GM23338 (cell line): ENCODE data around the gene PRKCH. TPM values are rescaled to one million over a fixed set of nuclear protein-coding genes. Genes with fewer than 3 reads are reported as not detected.

Source experiments
- ATAC-seq: fragments of 200-7000 bp; cut with Tn5 transposase; 3 replicates; pipeline ENCODE4 v1.9.1; 2020
- DNase-seq: peaks from one replicate; pipeline ENCODE4 v3.0.0-alpha.2; 2015; ENCODE audit warnings: low spot score
- H2AFZ ChIP-seq: fragments of 200-600 bp; sonication (generic); 2 replicates; pipeline ENCODE4 v1.8.0; 2016; ENCODE audit warnings: antibody characterized with exemption, mild to moderate bottlenecking, moderate library complexity
- H3F3A ChIP-seq: fragments of 200-600 bp; sonication (generic); replicated peaks from 2 replicates; pipeline ENCODE4 v1.8.0; 2017; ENCODE audit warnings: antibody characterized with exemption, mixed run types, low read depth
- H3K27ac ChIP-seq: fragments of 200-600 bp; sonication (generic); 2 replicates; pipeline ENCODE4 v1.6.1; 2016; ENCODE audit warnings: low read depth
- H3K27me3 ChIP-seq: fragments of 200-600 bp; sonication (generic); 2 replicates; pipeline ENCODE4 v1.8.0; 2016; ENCODE audit warnings: mild to moderate bottlenecking, mixed run types, moderate library complexity; ENCODE audit not compliant: insufficient read depth
- H3K36me3 ChIP-seq: fragments of 200-600 bp; sonication (generic); 2 replicates; pipeline ENCODE4 v1.8.0; 2016; ENCODE audit warnings: mild to moderate bottlenecking; ENCODE audit not compliant: insufficient read depth
- H3K4me1 ChIP-seq: fragments of 200-600 bp; sonication (generic); 2 replicates; pipeline ENCODE4 v1.8.0; 2016; ENCODE audit warnings: mild to moderate bottlenecking, moderate library complexity; ENCODE audit not compliant: insufficient read depth
- H3K4me2 ChIP-seq: fragments of 200-600 bp; sonication (generic); 2 replicates; pipeline ENCODE4 v1.7.1; 2017; ENCODE audit warnings: mixed run types
- H3K4me3 ChIP-seq: fragments of 200-600 bp; sonication (generic); 2 replicates; pipeline ENCODE4 v1.6.1; 2016; ENCODE audit warnings: mixed run types
- H3K79me2 ChIP-seq: fragments of 200-600 bp; sonication (generic); replicated peaks from 2 replicates; pipeline ENCODE4 v1.8.0; 2017; ENCODE audit warnings: mild to moderate bottlenecking; ENCODE audit not compliant: insufficient read depth
- H3K9me2 ChIP-seq: fragments of 200-600 bp; sonication (generic); 2 replicates; pipeline ENCODE4 v1.8.0; 2017; ENCODE audit not compliant: insufficient read depth
- H4K20me1 ChIP-seq: fragments of 200-600 bp; sonication (generic); replicated peaks from 2 replicates; pipeline ENCODE4 v1.8.0; 2017; ENCODE audit warnings: mild to moderate bottlenecking; ENCODE audit not compliant: insufficient read depth
- H3K27ac Mint-ChIP-seq: 2 replicates; pipeline ENCODE4 v1.8.0; 2020; ENCODE audit warnings: inconsistent platforms, mild to moderate bottlenecking, moderate library complexity, mixed read lengths
- H3K27me3 Mint-ChIP-seq: 3 replicates; pipeline ENCODE4 v1.8.0; 2022; ENCODE audit warnings: low read depth, mild to moderate bottlenecking, moderate library complexity, mixed read lengths, inconsistent platforms; ENCODE audit not compliant: insufficient read depth, poor library complexity
- H3K36me3 Mint-ChIP-seq: 3 replicates; pipeline ENCODE4 v1.8.0; 2021; ENCODE audit warnings: low read depth, mild to moderate bottlenecking, inconsistent platforms, moderate library complexity, mixed read lengths
- H3K4me1 Mint-ChIP-seq: 3 replicates; pipeline ENCODE4 v1.8.0; 2020; ENCODE audit warnings: mild to moderate bottlenecking, inconsistent platforms, mixed read lengths
- H3K4me3 Mint-ChIP-seq: 3 replicates; pipeline ENCODE4 v1.8.0; 2021; ENCODE audit warnings: moderate library complexity, mild to moderate bottlenecking, inconsistent platforms, mixed read lengths
- H3K9me3 Mint-ChIP-seq: 3 replicates; pipeline ENCODE4 v1.8.0; 2020; ENCODE audit warnings: moderate library complexity, mild to moderate bottlenecking, inconsistent platforms, mixed read lengths
- CREB1 ChIP-seq: fragments of 250-450 bp; sonication (Bioruptor Pico); IDR thresholded peaks from 2 replicates; pipeline ENCODE4 v1.5.0; 2020; ENCODE audit warnings: low read depth, mild to moderate bottlenecking, moderate library complexity
- EZH2 ChIP-seq: fragments of 200-600 bp; sonication (generic); IDR thresholded peaks from one replicate; pipeline ENCODE4 v1.8.0; 2017; ENCODE audit warnings: antibody characterized with exemption, mild to moderate bottlenecking, low read depth; ENCODE audit not compliant: unreplicated experiment
- EZH2phosphoT487 ChIP-seq: fragments of 200-600 bp; sonication (generic); IDR thresholded peaks from one replicate; pipeline ENCODE4 v1.8.1; 2018; ENCODE audit warnings: antibody characterized with exemption; ENCODE audit not compliant: unreplicated experiment
- JUNB ChIP-seq: IDR thresholded peaks from one replicate; pipeline ENCODE4 v1.6.1; 2016; ENCODE audit warnings: antibody characterized with exemption; ENCODE audit not compliant: unreplicated experiment
- NANOG ChIP-seq: IDR thresholded peaks from 2 replicates; pipeline ENCODE4 v1.6.1; 2016; ENCODE audit warnings: antibody characterized with exemption, borderline replicate concordance
- POLR2AphosphoS5 ChIP-seq: IDR thresholded peaks from 2 replicates; pipeline ENCODE4 v1.6.1; 2016; ENCODE audit warnings: antibody characterized with exemption, low read depth
- STAT1 ChIP-seq: IDR thresholded peaks from one replicate; pipeline ENCODE4 v1.6.1; 2016; ENCODE audit warnings: antibody characterized with exemption; ENCODE audit not compliant: unreplicated experiment
- ZNF114 ChIP-seq: fragments of 250-450 bp; sonication (Bioruptor Pico); IDR thresholded peaks from 2 replicates; pipeline ENCODE4 v1.5.0; 2020; ENCODE audit warnings: mild to moderate bottlenecking, moderate library complexity
- ZNF331 ChIP-seq: fragments of 250-450 bp; sonication (Bioruptor Pico); IDR thresholded peaks from 2 replicates; pipeline ENCODE4 v1.5.0; 2020; ENCODE audit warnings: low read depth, mild to moderate bottlenecking, moderate library complexity
- polyA plus RNA-seq: library from polyadenylated mRNA; unstranded; fragments of >200 nt; fragmentation: Nextera tagmentation; extraction: Ambion mirVana; gene quantifications from 2 replicates; pipeline ENCODE4 v1.2.1, GENCODE V29; 2016
- total RNA-seq: library from RNA; depleted of rRNA; stranded (reverse); fragments of >200 nt; shearing (Covaris generic); gene quantifications from 2 replicates; pipeline ENCODE4 v1.2.3, GENCODE V29; 2014
- TF ChIP-seq, protein P1 (sequence below): IDR thresholded peaks from one replicate; pipeline ENCODE4 v1.6.1; 2018; ENCODE audit warnings: antibody characterized with exemption; ENCODE audit not compliant: unreplicated experiment
- TF ChIP-seq, protein P2 (sequence below), 2 experiments: fragments of 200-600 bp in 1 of 2; sonication (generic) in 1 of 2; conservative IDR thresholded peaks; 2 replicates each; pipeline versions ENCODE4 v1.5.1 to v1.6.1; 2016 to 2017; ENCODE audit warnings: antibody characterized with exemption in 2 of 2, low read depth in 2 of 2, mild to moderate bottlenecking in 2 of 2, moderate library complexity in 1 of 2

The PRKCH gene
- total and polyA plus RNA-seq, 2 experiments from 2014 or later, result 5.4 to 10.1 TPM

DNA sequence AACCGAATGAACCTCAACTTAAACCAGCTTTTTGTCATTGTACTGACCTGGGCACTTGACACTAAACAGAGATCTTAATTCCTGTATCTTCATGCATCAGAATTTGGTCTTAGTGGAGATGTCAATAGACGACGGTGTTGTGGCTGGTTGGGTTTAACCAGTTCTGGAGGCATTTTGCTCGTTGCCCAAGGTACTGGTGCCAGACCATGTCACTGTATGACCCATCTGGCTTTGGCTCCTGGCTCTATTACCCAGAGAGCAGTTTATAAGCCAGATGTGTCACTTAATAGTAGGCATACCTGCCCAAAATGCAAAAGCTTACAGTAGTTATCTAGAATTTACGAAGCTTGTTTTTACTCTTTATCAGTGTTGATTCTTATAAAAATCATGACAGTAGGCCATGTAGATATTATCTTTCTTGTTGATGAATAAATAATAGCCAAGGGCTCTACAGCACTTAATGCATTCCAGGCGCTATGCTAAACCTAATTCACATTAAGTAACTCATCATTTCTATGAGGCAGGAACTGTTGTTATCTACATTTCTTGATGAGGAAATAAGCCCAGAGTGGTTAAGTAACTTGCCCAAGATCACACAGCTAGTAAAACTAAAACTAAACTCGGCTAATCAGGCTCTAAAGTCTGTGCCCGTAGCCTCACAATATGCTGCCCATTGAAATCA, 194.2 kb downstream of the PRKCH start:
- H3K27ac Mint-ChIP-seq, result no peak overlapping the region

GRCh38 chr14:61516118-61516743, 194.9 kb downstream of the PRKCH start:
- Mint-ChIP-seq H3K27ac (no peak overlapping the region), H3K36me3 (no peaks in the 10 kb centered on the region), H3K4me3 (no peak overlapping the region), H3K4me1 (no peaks in the 10 kb centered on the region), H3K9me3 (no peaks in the 10 kb centered on the region), H3K27me3 (peaks cover 2% of the 10 kb centered on the region)
- H3K79me2 ChIP-seq, result no peaks in the 10 kb centered on the region
- no peaks in the 10 kb centered on the region for H4K20me1 ChIP-seq
- H3K36me3 ChIP-seq, result no peaks in the 10 kb centered on the region
- no peak overlapping the region for H3K4me3 ChIP-seq
- H3F3A ChIP-seq, result no peaks in the 10 kb centered on the region
- no peak for ATAC-seq
- H3K27me3 ChIP-seq, result no peaks in the 10 kb centered on the region
- DNase-seq, result no peak
- H3K4me2 ChIP-seq, result no peak overlapping the region
- H3K27ac ChIP-seq, result no peak overlapping the region
- H3K4me1 ChIP-seq, result no peaks in the 10 kb centered on the region; the same call in 1 of the 2 replicates
- no peak overlapping the region for H2AFZ ChIP-seq
- no peaks in the 10 kb centered on the region for H3K9me2 ChIP-seq
- TF ChIP-seq POLR2AphosphoS5 (no peak), ZNF331 (CRISPR knock-in tag) (no peak), JUNB (no peak), NANOG (no peak), EZH2 (no peak), CREB1 (CRISPR knock-in tag) (no peak)
- TF ChIP-seq, protein P1, sequence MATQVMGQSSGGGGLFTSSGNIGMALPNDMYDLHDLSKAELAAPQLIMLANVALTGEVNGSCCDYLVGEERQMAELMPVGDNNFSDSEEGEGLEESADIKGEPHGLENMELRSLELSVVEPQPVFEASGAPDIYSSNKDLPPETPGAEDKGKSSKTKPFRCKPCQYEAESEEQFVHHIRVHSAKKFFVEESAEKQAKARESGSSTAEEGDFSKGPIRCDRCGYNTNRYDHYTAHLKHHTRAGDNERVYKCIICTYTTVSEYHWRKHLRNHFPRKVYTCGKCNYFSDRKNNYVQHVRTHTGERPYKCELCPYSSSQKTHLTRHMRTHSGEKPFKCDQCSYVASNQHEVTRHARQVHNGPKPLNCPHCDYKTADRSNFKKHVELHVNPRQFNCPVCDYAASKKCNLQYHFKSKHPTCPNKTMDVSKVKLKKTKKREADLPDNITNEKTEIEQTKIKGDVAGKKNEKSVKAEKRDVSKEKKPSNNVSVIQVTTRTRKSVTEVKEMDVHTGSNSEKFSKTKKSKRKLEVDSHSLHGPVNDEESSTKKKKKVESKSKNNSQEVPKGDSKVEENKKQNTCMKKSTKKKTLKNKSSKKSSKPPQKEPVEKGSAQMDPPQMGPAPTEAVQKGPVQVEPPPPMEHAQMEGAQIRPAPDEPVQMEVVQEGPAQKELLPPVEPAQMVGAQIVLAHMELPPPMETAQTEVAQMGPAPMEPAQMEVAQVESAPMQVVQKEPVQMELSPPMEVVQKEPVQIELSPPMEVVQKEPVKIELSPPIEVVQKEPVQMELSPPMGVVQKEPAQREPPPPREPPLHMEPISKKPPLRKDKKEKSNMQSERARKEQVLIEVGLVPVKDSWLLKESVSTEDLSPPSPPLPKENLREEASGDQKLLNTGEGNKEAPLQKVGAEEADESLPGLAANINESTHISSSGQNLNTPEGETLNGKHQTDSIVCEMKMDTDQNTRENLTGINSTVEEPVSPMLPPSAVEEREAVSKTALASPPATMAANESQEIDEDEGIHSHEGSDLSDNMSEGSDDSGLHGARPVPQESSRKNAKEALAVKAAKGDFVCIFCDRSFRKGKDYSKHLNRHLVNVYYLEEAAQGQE, result no peak

More for the DNA sequence above, 194.2 kb downstream of the PRKCH start:
- ATAC-seq, result no peak
- H3K4me3 ChIP-seq, result no peak overlapping the region
- no peak overlapping the region for H3K4me2 ChIP-seq
- H3K9me2 ChIP-seq, result no peaks in the 10 kb centered on the region; the same call in 1 of the 2 replicates
- H4K20me1 ChIP-seq, result no peaks in the 10 kb centered on the region
- Mint-ChIP-seq H3K27me3 (peaks cover 2% of the 10 kb centered on the region), H3K4me1 (peaks cover 5% of the 10 kb centered on the region; the same call in 1 of the 3 replicates), H3K4me3 (no peak overlapping the region), H3K36me3 (no peaks in the 10 kb centered on the region), H3K9me3 (no peaks in the 10 kb centered on the region)
- no peak for DNase-seq
- H3K36me3 ChIP-seq, result no peaks in the 10 kb centered on the region
- H3F3A ChIP-seq, result no peaks in the 10 kb centered on the region
- no peak overlapping the region for H3K27ac ChIP-seq
- no peaks in the 10 kb centered on the region for H3K79me2 ChIP-seq
- H2AFZ ChIP-seq, result no peak overlapping the region
- H3K27me3 ChIP-seq, result no peaks in the 10 kb centered on the region
- TF ChIP-seq NANOG (no peak), ZNF331 (CRISPR knock-in tag) (no peak), STAT1 (no peak), EZH2phosphoT487 (no peak), ZNF114 (CRISPR knock-in tag) (no peak)
- TF ChIP-seq, protein P2, sequence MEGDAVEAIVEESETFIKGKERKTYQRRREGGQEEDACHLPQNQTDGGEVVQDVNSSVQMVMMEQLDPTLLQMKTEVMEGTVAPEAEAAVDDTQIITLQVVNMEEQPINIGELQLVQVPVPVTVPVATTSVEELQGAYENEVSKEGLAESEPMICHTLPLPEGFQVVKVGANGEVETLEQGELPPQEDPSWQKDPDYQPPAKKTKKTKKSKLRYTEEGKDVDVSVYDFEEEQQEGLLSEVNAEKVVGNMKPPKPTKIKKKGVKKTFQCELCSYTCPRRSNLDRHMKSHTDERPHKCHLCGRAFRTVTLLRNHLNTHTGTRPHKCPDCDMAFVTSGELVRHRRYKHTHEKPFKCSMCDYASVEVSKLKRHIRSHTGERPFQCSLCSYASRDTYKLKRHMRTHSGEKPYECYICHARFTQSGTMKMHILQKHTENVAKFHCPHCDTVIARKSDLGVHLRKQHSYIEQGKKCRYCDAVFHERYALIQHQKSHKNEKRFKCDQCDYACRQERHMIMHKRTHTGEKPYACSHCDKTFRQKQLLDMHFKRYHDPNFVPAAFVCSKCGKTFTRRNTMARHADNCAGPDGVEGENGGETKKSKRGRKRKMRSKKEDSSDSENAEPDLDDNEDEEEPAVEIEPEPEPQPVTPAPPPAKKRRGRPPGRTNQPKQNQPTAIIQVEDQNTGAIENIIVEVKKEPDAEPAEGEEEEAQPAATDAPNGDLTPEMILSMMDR (conservative IDR thresholded peaks at IDR 0.05; ENCODE audit: low read depth in 2 of 2), result no peak
- no peaks in the 10 kb centered on the region; the same call in 1 of the 2 replicates for H3K4me1 ChIP-seq
